A549 (cell line): ENCODE measurements around the gene DNAJC5. TPM values are rescaled to one million over a fixed set of nuclear protein-coding genes. Genes with fewer than 3 reads are reported as not detected.
"Not testable (repeated sequence)": the region's sequence is repeated elsewhere in the genome, so short reads cannot be mapped to it uniquely, and the experiment has no call there.

Experiments used
- ATAC-seq, 2 experiments: fragments of 200-7000 bp in 1 of 2; fragments of >200 bp in 1 of 2; cut with Nextera tagmentation in 1 of 2; cut with Tn5 transposase in 1 of 2; 3 replicates each; pipeline versions ENCODE4 v1.8.0 to v1.9.1; 2018 to 2020; ENCODE audit warnings: mild to moderate bottlenecking in 1 of 2, moderate library complexity in 1 of 2
- CTCF ChIA-PET: fragments of 300-600 bp; sonication (Branson Sonifier 250); formaldehyde crosslinking; extraction: SDS; loops from one replicate; lab custom pipeline; 2021; ENCODE audit warnings: antibody characterized with exemption, inconsistent platforms; lab: Yijun Ruan, JAX
- POLR2A ChIA-PET: fragments of 350-600 bp; formaldehyde crosslinking; extraction: SDS; loops from one replicate; lab custom pipeline; 2021; ENCODE audit warnings: antibody characterized with exemption, inconsistent platforms; lab: Yijun Ruan, JAX
- DNase-seq, 2 experiments: peaks; one replicate each; pipeline versions ENCODE4 v3.0.0 to v3.0.0-alpha.2; 2011 to 2016; ENCODE audit warnings: low read depth in 1 of 2, low spot score in 1 of 2
- FAIRE-seq: peaks from 2 replicates; lab custom pipeline; 2011; peaks lifted over from hg19 to GRCh38; lab: Jason Lieb, UNC
- H3K27ac ChIP-seq, 2 experiments: fragments of >200 bp; sonication (Bioruptor Twin); formaldehyde crosslinking; 3 replicates each; pipeline ENCODE4 v1.5.1; 2016 to 2017
- H3K4me1 ChIP-seq: fragments of >200 bp; sonication (Bioruptor Twin); formaldehyde crosslinking; 3 replicates; pipeline ENCODE4 v1.6.1; 2016
- H3K4me2 ChIP-seq: fragments of >200 bp; sonication (Bioruptor Twin); formaldehyde crosslinking; 3 replicates; pipeline ENCODE4 v1.6.1; 2016
- H3K4me3 ChIP-seq: fragments of >200 bp; sonication (Bioruptor Twin); formaldehyde crosslinking; 3 replicates; pipeline ENCODE4 v1.5.1; 2016
- H3K9me3 ChIP-seq: fragments of >200 bp; sonication (Bioruptor Twin); formaldehyde crosslinking; 3 replicates; pipeline ENCODE4 v1.6.1; 2016
- CHD4 ChIP-seq: fragments of 200-600 bp; sonication (generic); IDR thresholded peaks from 2 replicates; pipeline ENCODE4 v1.6.1; 2016; ENCODE audit warnings: antibody characterized with exemption, mild to moderate bottlenecking, borderline replicate concordance
- EP300 ChIP-seq, 2 experiments: fragments of >200 bp; sonication (Bioruptor Twin); formaldehyde crosslinking; IDR thresholded peaks; 2 replicates in 1 of 2; 3 replicates in 1 of 2; pipeline ENCODE4 v1.6.1; 2016 to 2017
- FOSB ChIP-seq: fragments of 250-450 bp; sonication (Bioruptor Pico); IDR thresholded peaks from 2 replicates; pipeline ENCODE4 v1.5.0; 2020; ENCODE audit warnings: mild to moderate bottlenecking, moderate library complexity
- FOSL2 ChIP-seq, 2 experiments: fragments of 450-650 bp in 1 of 2; fragments of >200 bp in 1 of 2; sonication (Bioruptor Twin) in 1 of 2; formaldehyde crosslinking; IDR thresholded peaks; 2 replicates each; pipeline versions ENCODE4 v1.5.0 to v1.6.1; 2016 to 2020; ENCODE audit warnings: mild to moderate bottlenecking in 1 of 2, moderate library complexity in 1 of 2
- FOXS1 ChIP-seq: fragments of 250-450 bp; sonication (Bioruptor Pico); IDR thresholded peaks from 2 replicates; pipeline ENCODE4 v1.5.0; 2020; ENCODE audit warnings: mild to moderate bottlenecking, moderate library complexity
- GATA3 ChIP-seq: IDR thresholded peaks from 2 replicates; pipeline ENCODE4 v1.6.1; 2012; ENCODE audit warnings: borderline replicate concordance
- HDAC2 ChIP-seq: fragments of 200-600 bp; sonication (generic); IDR thresholded peaks from 2 replicates; pipeline ENCODE4 v1.6.1; 2016
- HMGXB4 ChIP-seq: fragments of 250-450 bp; sonication (Bioruptor Pico); IDR thresholded peaks from 2 replicates; pipeline ENCODE4 v1.5.0; 2021; ENCODE audit warnings: mild to moderate bottlenecking, moderate library complexity, borderline replicate concordance
- HOXB13 ChIP-seq: fragments of 250-450 bp; sonication (Bioruptor Pico); IDR thresholded peaks from 2 replicates; pipeline ENCODE4 v1.5.0; 2020; ENCODE audit warnings: low read depth, mild to moderate bottlenecking, moderate library complexity
- JUNB ChIP-seq: fragments of >200 bp; sonication (Bioruptor Twin); formaldehyde crosslinking; IDR thresholded peaks from 2 replicates; pipeline ENCODE4 v1.6.1; 2016
- KDM5A ChIP-seq: fragments of 200-600 bp; sonication (generic); IDR thresholded peaks from 2 replicates; pipeline ENCODE4 v1.6.1; 2016; ENCODE audit warnings: antibody characterized with exemption, mild to moderate bottlenecking
- PBX3 ChIP-seq: IDR thresholded peaks from 2 replicates; pipeline ENCODE4 v1.6.1; 2012
- POLR2AphosphoS2 ChIP-seq: conservative IDR thresholded peaks from 2 replicates; pipeline ENCODE4 v1.6.1; 2012; ENCODE audit warnings: low read length, improper control_type of control experiment, inconsistent platforms
- RCOR1 ChIP-seq: fragments of 150-350 bp; IDR thresholded peaks from 2 replicates; pipeline ENCODE4 v1.6.1; 2014; ENCODE audit warnings: antibody characterized with exemption, low read length, low read depth
- RFX5 ChIP-seq: fragments of 450-650 bp; IDR thresholded peaks from 2 replicates; pipeline ENCODE4 v1.7.1; 2014; ENCODE audit warnings: antibody characterized with exemption, mild to moderate bottlenecking, moderate library complexity
- RNF2 ChIP-seq: fragments of 200-600 bp; sonication (generic); IDR thresholded peaks from 2 replicates; pipeline ENCODE4 v1.6.1; 2016; ENCODE audit warnings: low read depth, mild to moderate bottlenecking, antibody characterized with exemption, moderate library complexity, borderline replicate concordance
- SREBF2 ChIP-seq: fragments of 450-650 bp; IDR thresholded peaks from 2 replicates; pipeline ENCODE4 v1.6.1; 2014; ENCODE audit warnings: mild to moderate bottlenecking, moderate library complexity
- USF2 ChIP-seq: fragments of 450-650 bp; IDR thresholded peaks from 2 replicates; pipeline ENCODE4 v1.6.1; 2014; ENCODE audit warnings: antibody characterized with exemption
- ZNF302 ChIP-seq: fragments of 250-450 bp; sonication (Bioruptor Pico); IDR thresholded peaks from 2 replicates; pipeline ENCODE4 v1.9.0; 2021; ENCODE audit warnings: inconsistent platforms, mild to moderate bottlenecking, moderate library complexity
- WGBS: methylation state at CpG from one replicate; pipeline ENCODE4 v1.1.6; 2017; ENCODE audit errors: missing lambda C conversion rate; 5-methylcytosine and 5-hydroxymethylcytosine counted together
- polyA plus RNA-seq, 4 experiments: library from polyadenylated mRNA; depleted of rRNA in 3 of 4; stranded (reverse); fragments of >200 nt; fragmentation: RNase III in 1 of 4; extraction: RNeasy Plus Mini Kit Qiagen cat#74134 plus additional on column Dnase treatment in 1 of 4; gene quantifications; 2 replicates in 3 of 4; 3 replicates in 1 of 4; pipeline ENCODE4 v1.2.3, GENCODE V29; 2011 to 2017

The DNAJC5 gene
- polyA plus RNA-seq, 2 of the 4 experiments (the other 2 are of a cell fraction) = 20.4 to 23.2 TPM

- FAIRE-seq = no peak
- ChIA-PET POLR2A (interaction anchor here (1.1 to 1.8 kb wide), 3 partner anchors 19 to 437 kb away, joined by 6 to 10 read pairs (median 7); partner anchors contain the start of genes PTK6, TPD52L2 and UCKL1), CTCF (interaction anchor here (0.6 to 3.6 kb wide), 78 partner anchors 8 to 751 kb away, joined by 3 to 48 read pairs (median 4); partner anchors contain the start of genes HELZ2, PTK6, TCEA2 and TPD52L2)
- peak in 1 of 2 experiments; percentile 1; a peak in 2 of 6 replicates for ATAC-seq
- Histone ChIP-seq H3K4me2 (peak overlapping the region; percentile 75), H3K9me3 (no peaks in the 10 kb centered on the region), H3K27ac (peak overlapping the region; percentile 1 to 83; a peak in 4 of 6 replicates)
- 35% methylated on average over 19 of the region's 19 CpGs for WGBS
- DNase-seq = peak in 1 of 2 experiments; percentile 36
- TF ChIP-seq GATA3 = 0 out of 2 replicates have a peak, but pooled peaks have one; percentile 2
- TF ChIP-seq RNF2 = no peak
- TF ChIP-seq, all 56 proteins: peak for 1
- Histone ChIP-seq H3K4me3 (no peak overlapping the region), H3K4me1 (peaks cover 41% of the 10 kb centered on the region)
Measured at GRCh38 chr20:63974402-63975200, 79.7 kb downstream of the DNAJC5 start.

- WGBS = 66% methylated on average over 7 of the region's 7 CpGs
- DNase-seq, H3K27ac ChIP-seq, H3K4me2 ChIP-seq, FAIRE-seq, H3K4me3 ChIP-seq, POLR2A ChIA-PET, ATAC-seq, H3K9me3 ChIP-seq: not testable (repeated sequence)
- CTCF ChIA-PET = interaction anchor here (1.2 to 3.4 kb wide), 5 partner anchors 62 to 480 kb away, joined by 3 to 28 read pairs (median 5); partner anchors contain the start of gene PTK6
- peaks cover 42% of the 10 kb centered on the region for H3K4me1 ChIP-seq
Measured at GRCh38 chr20:63976511-63976910, 81.6 kb downstream of the DNAJC5 start.

- Histone ChIP-seq H3K4me2 (peak overlapping the region; percentile 54), H3K9me3 (no peaks in the 10 kb centered on the region), H3K27ac (peak overlapping the region in 1 of 2 experiments; percentile 65; a peak in 3 of 6 replicates), H3K4me3 (no peak overlapping the region), H3K4me1 (peaks cover 46% of the 10 kb centered on the region)
- TF ChIP-seq HOXB13 = no peak
- TF ChIP-seq HDAC2 = no peak
- TF ChIP-seq FOXS1 (CRISPR knock-in tag) = no peak
- TF ChIP-seq SREBF2 = no peak
- no peak for TF ChIP-seq JUNB
- TF ChIP-seq KDM5A = no peak
- TF ChIP-seq FOSL2 (IDR thresholded peaks at IDR 0.05) = no peak
- no peak for TF ChIP-seq FOSL2 (CRISPR knock-in tag; IDR thresholded peaks at IDR 0.05)
- no peak for TF ChIP-seq ZNF302
- no peak for TF ChIP-seq POLR2AphosphoS2
- TF ChIP-seq HMGXB4 (CRISPR knock-in tag) = no peak
- TF ChIP-seq RCOR1 = no peak
- TF ChIP-seq PBX3 = no peak
- TF ChIP-seq FOSB (CRISPR knock-in tag) = no peak
- no peak for TF ChIP-seq EP300 (IDR thresholded peaks at IDR 0.05)
- no peak for TF ChIP-seq USF2
- TF ChIP-seq RFX5 = no peak
- no peak for TF ChIP-seq CHD4
- FAIRE-seq (no peak), ATAC-seq (no peak), DNase-seq (no peak)
- CTCF ChIA-PET = interaction anchor here (0.8 to 1.7 kb wide), 7 partner anchors 15 to 439 kb away, joined by 3 to 11 read pairs (median 5); partner anchors contain the start of gene LKAAEAR1
- WGBS = 82% methylated on average over 15 of the region's 18 CpGs
- POLR2A ChIA-PET = interaction anchor here (1.0 kb wide), 1 partner anchor 113 kb away, joined by 4 read pairs; the partner anchor contains the start of gene TPD52L2
Measured at GRCh38 chr20:63976980-63977738, 82.2 kb downstream of the DNAJC5 start.
